HepG2 (cell line): ENCODE measurements around the gene CCDC170. TPM values are rescaled to one million over a fixed set of nuclear protein-coding genes. Genes with fewer than 3 reads are reported as not detected.

ENCODE experiments used
- ARID2 ChIP-seq: sonication (generic); formaldehyde crosslinking; IDR thresholded peaks from 2 replicates; pipeline ENCODE4 v1.8.1; 2022; ENCODE audit warnings: mild to moderate bottlenecking, missing genetic modification reagents, borderline replicate concordance
- CHD2 ChIP-seq: IDR thresholded peaks from 2 replicates; pipeline ENCODE4 v1.6.1; 2011; ENCODE audit warnings: low read depth, low read length, improper control_type of control experiment
- EED ChIP-seq: sonication (generic); formaldehyde crosslinking; IDR thresholded peaks from 2 replicates; pipeline ENCODE4 v1.5.0; 2020; ENCODE audit warnings: mild to moderate bottlenecking, missing genetic modification reagents
- GTF2F1 ChIP-seq: fragments of 150-350 bp; IDR thresholded peaks from 2 replicates; pipeline ENCODE4 v1.6.1; 2014; ENCODE audit warnings: low read length
- HDAC1 ChIP-seq: sonication (generic); formaldehyde crosslinking; IDR thresholded peaks from 2 replicates; pipeline ENCODE4 v1.5.1; 2020; ENCODE audit warnings: mild to moderate bottlenecking, missing genetic modification reagents
- HIC2 ChIP-seq: sonication (generic); formaldehyde crosslinking; IDR thresholded peaks from 2 replicates; pipeline ENCODE4 v1.9.0; 2022; ENCODE audit warnings: low read depth, missing genetic modification reagents
- HMG20A ChIP-seq: IDR thresholded peaks from 2 replicates; pipeline ENCODE4 v1.6.1; 2016; ENCODE audit warnings: borderline replicate concordance
- IRF2 ChIP-seq: IDR thresholded peaks from 2 replicates; pipeline ENCODE4 v1.6.1; 2018; ENCODE audit warnings: missing genetic modification reagents, missing compliant biosample characterization
- ISL2 ChIP-seq: sonication (generic); formaldehyde crosslinking; IDR thresholded peaks from 2 replicates; pipeline ENCODE4 v1.5.0; 2020; ENCODE audit warnings: missing genetic modification reagents
- KLF9 ChIP-seq: IDR thresholded peaks from 2 replicates; pipeline ENCODE4 v1.6.1; 2016; ENCODE audit warnings: low read depth
- MATR3 ChIP-seq: sonication (generic); formaldehyde crosslinking; IDR thresholded peaks from 2 replicates; pipeline ENCODE4 v1.4.0; 2020; ENCODE audit warnings: missing genetic modification reagents
- MEIS1 ChIP-seq: sonication (generic); formaldehyde crosslinking; IDR thresholded peaks from 2 replicates; pipeline ENCODE4 v1.9.0; 2021; ENCODE audit warnings: mild to moderate bottlenecking, missing genetic modification reagents, moderate library complexity, borderline replicate concordance
- NR2F6 ChIP-seq, 2 experiments: IDR thresholded peaks; 2 replicates each; pipeline ENCODE4 v1.6.1; 2016; ENCODE audit warnings: antibody characterized with exemption in 1 of 2, mild to moderate bottlenecking in 1 of 2
- NRL ChIP-seq: sonication (generic); formaldehyde crosslinking; IDR thresholded peaks from 2 replicates; pipeline ENCODE4 v1.5.0; 2020; ENCODE audit warnings: missing genetic modification reagents, mild to moderate bottlenecking, moderate library complexity, borderline replicate concordance
- PHF21A ChIP-seq: sonication (generic); formaldehyde crosslinking; IDR thresholded peaks from 2 replicates; pipeline ENCODE4 v1.5.0; 2020; ENCODE audit warnings: mild to moderate bottlenecking, missing genetic modification reagents
- SP2 ChIP-seq: sonication (generic); formaldehyde crosslinking; IDR thresholded peaks from 2 replicates; pipeline ENCODE4 v1.5.1; 2020; ENCODE audit warnings: mild to moderate bottlenecking, missing genetic modification reagents
- SP5 ChIP-seq: IDR thresholded peaks from 2 replicates; pipeline ENCODE4 v1.6.1; 2016; ENCODE audit warnings: low read depth, borderline replicate concordance
- TAF15 ChIP-seq: fragments of 200-400 bp; formaldehyde crosslinking; IDR thresholded peaks from one replicate; pipeline ENCODE4 v1.6.1; 2018; ENCODE audit warnings: mild to moderate bottlenecking, low read depth, low read length; ENCODE audit not compliant: poor library complexity, severe bottlenecking
- TBL1XR1 ChIP-seq: fragments of 150-350 bp; IDR thresholded peaks from 2 replicates; pipeline ENCODE4 v1.6.1; 2014; ENCODE audit warnings: borderline replicate concordance, low read length; ENCODE audit not compliant: partially characterized antibody
- TCF12 ChIP-seq, 2 experiments: fragments of 450-650 bp in 1 of 2; sonication (generic) in 1 of 2; formaldehyde crosslinking in 1 of 2; IDR thresholded peaks; 2 replicates each; pipeline versions ENCODE4 v1.6.1 to v1.8.0; 2017 to 2022; ENCODE audit warnings: antibody characterized with exemption in 1 of 2, mild to moderate bottlenecking in 1 of 2, missing genetic modification reagents in 1 of 2, moderate library complexity in 1 of 2
- THAP11 ChIP-seq: IDR thresholded peaks from 2 replicates; pipeline ENCODE4 v1.6.1; 2016; ENCODE audit warnings: missing biosample characterization, missing genetic modification reagents
- ZFP36L2 ChIP-seq: sonication (generic); formaldehyde crosslinking; IDR thresholded peaks from 2 replicates; pipeline ENCODE4 v1.4.0; 2020; ENCODE audit warnings: missing genetic modification reagents
- ZIK1 ChIP-seq: sonication (generic); formaldehyde crosslinking; IDR thresholded peaks from 2 replicates; pipeline ENCODE4 v1.5.0; 2020; ENCODE audit warnings: mild to moderate bottlenecking, low read depth, missing genetic modification reagents, borderline replicate concordance
- ZNF235 ChIP-seq: sonication (generic); formaldehyde crosslinking; IDR thresholded peaks from 2 replicates; pipeline ENCODE4 v1.8.1; 2023; ENCODE audit warnings: mild to moderate bottlenecking, missing genetic modification reagents, borderline replicate concordance
- ZNF296 ChIP-seq: sonication (generic); formaldehyde crosslinking; conservative IDR thresholded peaks from 2 replicates; pipeline ENCODE4 v1.5.0; 2020; ENCODE audit warnings: mild to moderate bottlenecking, missing genetic modification reagents
- ZNF441 ChIP-seq: sonication (generic); formaldehyde crosslinking; IDR thresholded peaks from 2 replicates; pipeline ENCODE4 v1.7.0; 2021; ENCODE audit warnings: missing genetic modification reagents, borderline replicate concordance
- ZNF572 ChIP-seq: sonication (generic); formaldehyde crosslinking; IDR thresholded peaks from 2 replicates; pipeline ENCODE4 v1.5.1; 2020; ENCODE audit warnings: mild to moderate bottlenecking, missing genetic modification reagents
- ZNF792 ChIP-seq: IDR thresholded peaks from 2 replicates; pipeline ENCODE4 v1.6.1; 2016
- ZNF883 ChIP-seq: sonication (generic); formaldehyde crosslinking; IDR thresholded peaks from 2 replicates; pipeline ENCODE4 v1.5.1; 2020; ENCODE audit warnings: mild to moderate bottlenecking, missing genetic modification reagents; ENCODE audit errors: not compliant biosample characterization
- polyA plus RNA-seq, 8 experiments: library from polyadenylated mRNA; depleted of rRNA in 3 of 8; stranded (reverse) in 7 of 8; unstranded in 1 of 8; fragments of >200 nt; fragmentation: Illumina TruSeq in 4 of 8; extraction: Trizol in 4 of 8; gene quantifications; 2 replicates each; pipeline versions ENCODE4 v1.2.1 to v1.2.3, GENCODE V29; 2011 to 2016; ENCODE audit warnings: low read depth in 4 of 8, missing spikeins in 1 of 8, mixed read lengths in 1 of 8; ENCODE audit not compliant: insufficient read depth in 1 of 8
- total RNA-seq, 5 experiments: library from RNA; depleted of rRNA; stranded (reverse); fragments of >200 nt; fragmentation: Illumina TruSeq; extraction: Trizol; gene quantifications; 2 replicates each; pipeline ENCODE4 v1.2.3, GENCODE V29; 2016; ENCODE audit warnings: low read depth in 1 of 5
- TF ChIP-seq, protein P1 (sequence below): sonication (generic); formaldehyde crosslinking; IDR thresholded peaks from 2 replicates; pipeline ENCODE4; 2020; ENCODE audit warnings: missing genetic modification reagents, mild to moderate bottlenecking, borderline replicate concordance

The CCDC170 gene
- total and polyA plus RNA-seq, 2 of the 13 experiments (the other 11 are each of a cell fraction or from before 2014, with no cell fraction given) = 0.90 to 5.1 TPM

GRCh38 chr6:151498327-151498726 is 4.5 kb downstream of the CCDC170 start (continued):
- TF ChIP-seq NRL (CRISPR knock-in tag) (no peak), ZNF235 (CRISPR knock-in tag) (no peak), ZNF792 (CRISPR knock-in tag) (no peak), GTF2F1 (no peak), ZNF296 (CRISPR knock-in tag) (no peak), HIC2 (CRISPR knock-in tag) (no peak), MATR3 (CRISPR knock-in tag) (no peak), SP5 (CRISPR knock-in tag) (0 out of 2 replicates have a peak, but pooled peaks have one; percentile 11), CHD2 (no peak), KLF9 (CRISPR knock-in tag) (no peak), ZNF883 (CRISPR knock-in tag) (no peak), SP2 (no peak), ZIK1 (no peak), IRF2 (CRISPR knock-in tag) (no peak), ZFP36L2 (CRISPR knock-in tag) (no peak), HDAC1 (CRISPR knock-in tag) (no peak), TAF15 (no peak), ISL2 (CRISPR knock-in tag) (peak; percentile 81), MEIS1 (CRISPR knock-in tag) (no peak), ZNF572 (CRISPR knock-in tag) (no peak), EED (CRISPR knock-in tag) (no peak), PHF21A (CRISPR knock-in tag) (no peak), THAP11 (CRISPR knock-in tag) (0 out of 2 replicates have a peak, but pooled peaks have one; percentile 38), TBL1XR1 (peak; percentile 64), ZNF441 (CRISPR knock-in tag) (no peak), HMG20A (CRISPR knock-in tag) (peak; percentile 86), ARID2 (CRISPR knock-in tag) (no peak), NR2F6 (IDR thresholded peaks at IDR 0.05) (peak; percentile 28; the same call in 1 of the 2 replicates), NR2F6 (CRISPR knock-in tag; IDR thresholded peaks at IDR 0.05) (peak; percentile 34; the same call in 1 of the 2 replicates), TCF12 (IDR thresholded peaks at IDR 0.05) (no peak), TCF12 (CRISPR knock-in tag; IDR thresholded peaks at IDR 0.05) (no peak)
- TF ChIP-seq, protein P1, sequence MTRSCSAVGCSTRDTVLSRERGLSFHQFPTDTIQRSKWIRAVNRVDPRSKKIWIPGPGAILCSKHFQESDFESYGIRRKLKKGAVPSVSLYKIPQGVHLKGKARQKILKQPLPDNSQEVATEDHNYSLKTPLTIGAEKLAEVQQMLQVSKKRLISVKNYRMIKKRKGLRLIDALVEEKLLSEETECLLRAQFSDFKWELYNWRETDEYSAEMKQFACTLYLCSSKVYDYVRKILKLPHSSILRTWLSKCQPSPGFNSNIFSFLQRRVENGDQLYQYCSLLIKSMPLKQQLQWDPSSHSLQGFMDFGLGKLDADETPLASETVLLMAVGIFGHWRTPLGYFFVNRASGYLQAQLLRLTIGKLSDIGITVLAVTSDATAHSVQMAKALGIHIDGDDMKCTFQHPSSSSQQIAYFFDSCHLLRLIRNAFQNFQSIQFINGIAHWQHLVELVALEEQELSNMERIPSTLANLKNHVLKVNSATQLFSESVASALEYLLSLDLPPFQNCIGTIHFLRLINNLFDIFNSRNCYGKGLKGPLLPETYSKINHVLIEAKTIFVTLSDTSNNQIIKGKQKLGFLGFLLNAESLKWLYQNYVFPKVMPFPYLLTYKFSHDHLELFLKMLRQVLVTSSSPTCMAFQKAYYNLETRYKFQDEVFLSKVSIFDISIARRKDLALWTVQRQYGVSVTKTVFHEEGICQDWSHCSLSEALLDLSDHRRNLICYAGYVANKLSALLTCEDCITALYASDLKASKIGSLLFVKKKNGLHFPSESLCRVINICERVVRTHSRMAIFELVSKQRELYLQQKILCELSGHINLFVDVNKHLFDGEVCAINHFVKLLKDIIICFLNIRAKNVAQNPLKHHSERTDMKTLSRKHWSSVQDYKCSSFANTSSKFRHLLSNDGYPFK (CRISPR knock-in tag) = no peak
